ENCODE results near the gene KHNYN.

Gene KHNYN

GRCh38 chr14:24397639-24398292 is 32.0 kb upstream of the KHNYN start:
- peaks cover 18% of the 10 kb centered on the region for H3K4me1 Mint-ChIP-seq
- no peak overlapping the region for H3K4me3 Mint-ChIP-seq
- ATAC-seq, result no peak
- H3K27me3 Mint-ChIP-seq, result peaks cover 32% of the 10 kb centered on the region
- DNase-seq, result no peak
- no peak overlapping the region for H3K27ac Mint-ChIP-seq
- no peaks in the 10 kb centered on the region for H3K9me3 Mint-ChIP-seq

- no peak for ATAC-seq
- DNase-seq, result no peak
- Mint-ChIP-seq H3K4me3 (no peak overlapping the region), H3K27me3 (peaks cover 38% of the 10 kb centered on the region), H3K27ac (no peak overlapping the region), H3K4me1 (peaks cover 18% of the 10 kb centered on the region), H3K9me3 (no peaks in the 10 kb centered on the region)
Measured at GRCh38 chr14:24398293-24398652, 31.5 kb upstream of the KHNYN start.

GRCh38 chr14:24398653-24399446 is 30.9 kb upstream of the KHNYN start, which contains the start of gene NYNRIN:
TSS of gene NYNRIN (plus strand) at chr14:24399003. CDS start at chr14:24399247, 244 bp downstream.
- Mint-ChIP-seq H3K27me3 (peaks cover 43% of the 10 kb centered on the region), H3K4me3 (peak within 1 kb of the TSS; percentile 58 to 80), H3K27ac (no peak within 1 kb of the TSS), H3K9me3 (no peaks in the 10 kb centered on the region), H3K4me1 (peaks cover 18% of the 10 kb centered on the region)
- peak; percentile 87 for ATAC-seq
- peak; percentile 21 to 24 for DNase-seq

GRCh38 chr14:24399447-24399822 is 30.3 kb upstream of the KHNYN start:
- peaks cover 18% of the 10 kb centered on the region for H3K4me1 Mint-ChIP-seq
- H3K9me3 Mint-ChIP-seq, result no peaks in the 10 kb centered on the region
- peak; percentile 46 for ATAC-seq
- no peak overlapping the region for H3K27ac Mint-ChIP-seq
- H3K27me3 Mint-ChIP-seq, result peaks cover 49% of the 10 kb centered on the region
- DNase-seq, result no peak
- peak overlapping the region; percentile 58 to 80 for H3K4me3 Mint-ChIP-seq

GRCh38 chr14:24399999-24400718 is 29.6 kb upstream of the KHNYN start:
- H3K4me1 Mint-ChIP-seq, result peaks cover 18% of the 10 kb centered on the region
- ATAC-seq, result no peak
- DNase-seq, result no peak
- peak overlapping the region; percentile 19 to 80 for H3K4me3 Mint-ChIP-seq
- no peak overlapping the region for H3K27ac Mint-ChIP-seq
- peaks cover 50% of the 10 kb centered on the region for H3K27me3 Mint-ChIP-seq
- no peaks in the 10 kb centered on the region for H3K9me3 Mint-ChIP-seq

GRCh38 chr14:24401810-24402702 is 27.7 kb upstream of the KHNYN start:
- no peak overlapping the region for H3K27ac Mint-ChIP-seq
- no peak for DNase-seq

GRCh38 chr14:24403294-24403998 is 26.3 kb upstream of the KHNYN start:
- H3K4me1 Mint-ChIP-seq, result peaks cover 13% of the 10 kb centered on the region
- H3K27ac Mint-ChIP-seq, result peak overlapping the region in 1 of 2 donors; percentile 5
- H3K4me3 Mint-ChIP-seq, result no peak overlapping the region
- ATAC-seq (no peak), DNase-seq (no peak)
- H3K27me3 Mint-ChIP-seq, result peaks cover 34% of the 10 kb centered on the region
- H3K9me3 Mint-ChIP-seq, result no peaks in the 10 kb centered on the region

More at GRCh38 chr14:24401810-24402702, 27.7 kb upstream of the KHNYN start:
- Mint-ChIP-seq H3K4me3 (no peak overlapping the region), H3K27me3 (peaks cover 43% of the 10 kb centered on the region), H3K4me1 (peaks cover 13% of the 10 kb centered on the region), H3K9me3 (no peaks in the 10 kb centered on the region)
- ATAC-seq, result no peak

- DNase-seq, result no peak
- no peak overlapping the region for H3K27ac Mint-ChIP-seq
- no peak for ATAC-seq
- H3K27me3 Mint-ChIP-seq, result peaks cover 26% of the 10 kb centered on the region
- H3K4me1 Mint-ChIP-seq, result peaks cover 5% of the 10 kb centered on the region
- no peak overlapping the region for H3K4me3 Mint-ChIP-seq
- H3K9me3 Mint-ChIP-seq, result no peaks in the 10 kb centered on the region
Measured at GRCh38 chr14:24404814-24405213, 24.9 kb upstream of the KHNYN start.

GRCh38 chr14:24406416-24406815 is 23.3 kb upstream of the KHNYN start:
- Mint-ChIP-seq H3K27ac (no peak overlapping the region), H3K4me3 (no peak overlapping the region), H3K4me1 (peaks cover 5% of the 10 kb centered on the region), H3K9me3 (no peaks in the 10 kb centered on the region), H3K27me3 (peaks cover 18% of the 10 kb centered on the region)
- ATAC-seq, result no peak
- DNase-seq, result no peak

GRCh38 chr14:24407608-24408325 is 22.0 kb upstream of the KHNYN start:
- no peak for DNase-seq
- no peak overlapping the region for H3K4me3 Mint-ChIP-seq
- no peaks in the 10 kb centered on the region for H3K4me1 Mint-ChIP-seq
- peak overlapping the region in 1 of 2 donors; percentile 27 for H3K27ac Mint-ChIP-seq
- no peaks in the 10 kb centered on the region for H3K9me3 Mint-ChIP-seq
- no peak for ATAC-seq
- peaks cover 17% of the 10 kb centered on the region for H3K27me3 Mint-ChIP-seq

GRCh38 chr14:24408764-24409163 is 21.0 kb upstream of the KHNYN start:
- peaks cover 7% of the 10 kb centered on the region for H3K27me3 Mint-ChIP-seq
- DNase-seq (no peak), ATAC-seq (no peak)
- H3K9me3 Mint-ChIP-seq, result no peaks in the 10 kb centered on the region
- H3K27ac Mint-ChIP-seq, result peak overlapping the region in 1 of 2 donors; percentile 59
- H3K4me1 Mint-ChIP-seq, result no peaks in the 10 kb centered on the region
- H3K4me3 Mint-ChIP-seq, result no peak overlapping the region

- Mint-ChIP-seq H3K9me3 (no peaks in the 10 kb centered on the region), H3K4me1 (no peaks in the 10 kb centered on the region), H3K4me3 (no peak overlapping the region), H3K27me3 (peaks cover 3% of the 10 kb centered on the region), H3K27ac (no peak overlapping the region)
- no peak for DNase-seq
- ATAC-seq, result no peak
Measured at GRCh38 chr14:24409192-24409591, 20.6 kb upstream of the KHNYN start.

- H3K27me3 Mint-ChIP-seq, result no peaks in the 10 kb centered on the region
- H3K4me1 Mint-ChIP-seq, result no peaks in the 10 kb centered on the region
- no peaks in the 10 kb centered on the region for H3K9me3 Mint-ChIP-seq
- no peak overlapping the region for H3K4me3 Mint-ChIP-seq
- DNase-seq, result no peak
- no peak overlapping the region for H3K27ac Mint-ChIP-seq
- no peak for ATAC-seq
Measured at GRCh38 chr14:24409956-24410355, 19.8 kb upstream of the KHNYN start.
